HepG2 (cell line): ENCODE results near the gene DAB1. TPM values are rescaled to one million over a fixed set of nuclear protein-coding genes. Genes with fewer than 3 reads are reported as not detected.

Experiments
- ATAC-seq: fragments of 200-7000 bp; cut with Tn5 transposase; 3 replicates; pipeline ENCODE4 v1.9.1; 2020; ENCODE audit warnings: mild to moderate bottlenecking, moderate library complexity
- BruUV-seq: library from RNA; stranded (reverse); fragments of 400-500 nt; replicated peaks from 2 replicates; lab custom pipeline; 2021; lab: Mats Ljungman, UMichigan
- CTCF ChIA-PET: fragments of 300-600 bp; formaldehyde crosslinking; extraction: SDS; loops from one replicate; lab custom pipeline; 2021; ENCODE audit warnings: low total read pairs, inconsistent platforms, low intra/inter-chr PET ratio; lab: Yijun Ruan, JAX
- POLR2A ChIA-PET: fragments of 350-600 bp; sonication (Branson Sonifier 250); formaldehyde crosslinking; loops from one replicate; lab custom pipeline; 2020; ENCODE audit warnings: antibody characterized with exemption, inconsistent platforms; lab: Yijun Ruan, JAX
- DNase-seq: peaks from one replicate; pipeline ENCODE4 v3.0.0-alpha.2; 2015; ENCODE audit warnings: low spot score
- FAIRE-seq: peaks from 3 replicates; lab custom pipeline; 2011; peaks lifted over from hg19 to GRCh38; lab: Jason Lieb, UNC
- H2AFZ ChIP-seq: one replicate; pipeline ENCODE4 v1.6.1; 2011; ENCODE audit warnings: low read length, inconsistent platforms
- H3K27ac ChIP-seq: fragments of 300-600 bp; 3 replicates; pipeline ENCODE4 v1.8.0; 2011; ENCODE audit warnings: mixed run types, mild to moderate bottlenecking, mixed read lengths, low read length, inconsistent platforms; ENCODE audit not compliant: insufficient read depth; ENCODE audit errors: extremely low read length
- H3K27me3 ChIP-seq, 2 experiments: fragments of 200-600 bp in 1 of 2; 2 replicates in 1 of 2; 3 replicates in 1 of 2; pipeline versions ENCODE4 v1.6.0 to v1.8.0; 2011; ENCODE audit warnings: low read length in 2 of 2, mild to moderate bottlenecking in 2 of 2, moderate library complexity in 2 of 2, inconsistent platforms in 1 of 2; ENCODE audit not compliant: insufficient read depth in 2 of 2, control insufficient read depth in 1 of 2
- H3K36me3 ChIP-seq, 2 experiments: fragments of 200-600 bp in 1 of 2; replicated peaks in 1 of 2; 2 replicates in 1 of 2; 3 replicates in 1 of 2; pipeline versions ENCODE4 v1.5.1 to v1.8.0; 2011; ENCODE audit warnings: low read length in 2 of 2, inconsistent platforms in 1 of 2; ENCODE audit not compliant: insufficient read depth in 2 of 2, control insufficient read depth in 1 of 2
- H3K4me1 ChIP-seq: 2 replicates; pipeline ENCODE4 v1.5.1; 2012; ENCODE audit warnings: low read length, inconsistent platforms; ENCODE audit not compliant: insufficient read depth
- H3K4me2 ChIP-seq: 2 replicates; pipeline ENCODE4 v1.6.0; 2011; ENCODE audit warnings: low read depth, low read length, inconsistent platforms
- H3K4me3 ChIP-seq, 3 experiments: fragments of 200-600 bp in 1 of 3; sonication (generic), shearing (Covaris generic) in 1 of 3; replicated peaks in 1 of 3; 2 replicates each; pipeline ENCODE4 v1.5.1; 2011 to 2016; ENCODE audit warnings: low read length in 3 of 3, inconsistent platforms in 2 of 3, low read depth in 2 of 3, mild to moderate bottlenecking in 2 of 3, control low read depth in 1 of 3, mixed read lengths in 1 of 3; ENCODE audit not compliant: insufficient read depth in 1 of 3
- H3K79me2 ChIP-seq: one replicate; pipeline ENCODE4 v1.6.1; 2011; ENCODE audit warnings: low read length, inconsistent platforms; ENCODE audit not compliant: insufficient read depth
- H3K9ac ChIP-seq: 2 replicates; pipeline ENCODE4 v1.6.0; 2011; ENCODE audit warnings: mild to moderate bottlenecking, low read depth, low read length, inconsistent platforms; ENCODE audit not compliant: insufficient read depth
- H3K9me3 ChIP-seq: 2 replicates; pipeline ENCODE4 v1.5.1; 2012; ENCODE audit warnings: mild to moderate bottlenecking, low read length
- H4K20me1 ChIP-seq: 2 replicates; pipeline ENCODE4 v1.6.0; 2011; ENCODE audit warnings: inconsistent platforms, mild to moderate bottlenecking, low read length, moderate library complexity; ENCODE audit not compliant: insufficient read depth
- CBX5 ChIP-seq: sonication (generic); formaldehyde crosslinking; IDR thresholded peaks from 2 replicates; pipeline ENCODE4 v1.4.0; 2020; ENCODE audit warnings: missing genetic modification reagents, borderline replicate concordance
- MAFK ChIP-seq, 2 experiments: IDR thresholded peaks in 1 of 2; conservative IDR thresholded peaks in 1 of 2; 2 replicates each; pipeline ENCODE4 v1.6.1; 2011; ENCODE audit warnings: improper control_type of control experiment in 2 of 2, low read length in 2 of 2
- MIER3 ChIP-seq: IDR thresholded peaks from 2 replicates; pipeline ENCODE4 v1.6.1; 2016; ENCODE audit warnings: missing compliant biosample characterization, borderline replicate concordance
- NONO ChIP-seq, 2 experiments: fragments of 450-650 bp in 1 of 2; sonication (generic) in 1 of 2; formaldehyde crosslinking in 1 of 2; IDR thresholded peaks in 1 of 2; conservative IDR thresholded peaks in 1 of 2; 2 replicates each; pipeline versions ENCODE4 v1.6.1 to v1.8.0; 2017 to 2022; ENCODE audit warnings: mild to moderate bottlenecking in 1 of 2, missing genetic modification reagents in 1 of 2, moderate library complexity in 1 of 2
- NR3C1 ChIP-seq: sonication (generic); formaldehyde crosslinking; IDR thresholded peaks from 2 replicates; pipeline ENCODE4 v1.4.0; 2020; ENCODE audit warnings: missing genetic modification reagents
- PITX1 ChIP-seq: sonication (generic); formaldehyde crosslinking; IDR thresholded peaks from 2 replicates; pipeline ENCODE4 v1.5.1; 2020; ENCODE audit warnings: mild to moderate bottlenecking, missing genetic modification reagents
- RFXANK ChIP-seq: IDR thresholded peaks from 2 replicates; pipeline ENCODE4 v1.6.1; 2016
- SRF ChIP-seq: IDR thresholded peaks from 2 replicates; pipeline ENCODE4 v1.6.1; 2011; ENCODE audit warnings: mild to moderate bottlenecking, low read depth, low read length, moderate library complexity
- SYNCRIP ChIP-seq: fragments of 200-400 bp; formaldehyde crosslinking; IDR thresholded peaks from 2 replicates; pipeline ENCODE4 v1.6.1; 2018; ENCODE audit warnings: mild to moderate bottlenecking, low read depth, low read length; ENCODE audit not compliant: insufficient read depth
- TBX2 ChIP-seq: sonication (generic); formaldehyde crosslinking; IDR thresholded peaks from 2 replicates; pipeline ENCODE4 v1.5.0; 2020; ENCODE audit warnings: missing genetic modification reagents, mild to moderate bottlenecking, borderline replicate concordance
- ZKSCAN5 ChIP-seq: sonication (generic); formaldehyde crosslinking; IDR thresholded peaks from 2 replicates; pipeline ENCODE4 v1.5.1; 2020; ENCODE audit warnings: mild to moderate bottlenecking, missing genetic modification reagents
- ZMAT3 ChIP-seq: sonication (generic); formaldehyde crosslinking; conservative IDR thresholded peaks from 2 replicates; pipeline ENCODE4 v1.7.0; 2021; ENCODE audit warnings: missing genetic modification reagents
- WGBS: methylation state at CpG from one replicate; pipeline ENCODE4 v1.1.6; 2017; ENCODE audit warnings: low lambda C conversion rate; 5-methylcytosine and 5-hydroxymethylcytosine counted together
- in situ Hi-C: cut with HindIII; loops from 2 replicates; pipeline ENCODE4 v1.10.0; 2017; ENCODE audit warnings: low pct_unique_long_range_greater_than_20kb; ENCODE audit not compliant: extremely low pct_ligation_motif_present
- intact Hi-C: fragments of 100-400 bp; cut with micrococcal nuclease; formaldehyde crosslinking; loops from one replicate; pipeline ENCODE4 v1.10.0; 2022; ENCODE audit not compliant: unreplicated experiment
- polyA plus RNA-seq, 8 experiments: library from polyadenylated mRNA; depleted of rRNA in 3 of 8; stranded (reverse) in 7 of 8; unstranded in 1 of 8; fragments of >200 nt; fragmentation: Illumina TruSeq in 4 of 8; extraction: Trizol in 4 of 8; gene quantifications; 2 replicates each; pipeline versions ENCODE4 v1.2.1 to v1.2.3, GENCODE V29; 2011 to 2016; ENCODE audit warnings: low read depth in 4 of 8, missing spikeins in 1 of 8, mixed read lengths in 1 of 8; ENCODE audit not compliant: insufficient read depth in 1 of 8
- total RNA-seq, 5 experiments: library from RNA; depleted of rRNA; stranded (reverse); fragments of >200 nt; fragmentation: Illumina TruSeq; extraction: Trizol; gene quantifications; 2 replicates each; pipeline ENCODE4 v1.2.3, GENCODE V29; 2016; ENCODE audit warnings: low read depth in 1 of 5
- TF ChIP-seq, protein P1 (sequence below), 2 experiments: fragments of 450-650 bp in 1 of 2; sonication (generic) in 1 of 2; formaldehyde crosslinking; IDR thresholded peaks; 2 replicates each; pipeline versions ENCODE4 v1.5.0 to v1.8.0; 2020 to 2022; ENCODE audit warnings: mild to moderate bottlenecking in 1 of 2, missing genetic modification reagents in 1 of 2
- TF ChIP-seq, protein P2 (sequence below): sonication (generic); formaldehyde crosslinking; IDR thresholded peaks from 2 replicates; pipeline ENCODE4 v1.5.1; 2020; ENCODE audit warnings: mild to moderate bottlenecking, missing genetic modification reagents, borderline replicate concordance
- TF ChIP-seq, protein P3 (sequence below): sonication (generic); formaldehyde crosslinking; conservative IDR thresholded peaks from 2 replicates; pipeline ENCODE4 v1.4.0; 2020; ENCODE audit warnings: missing genetic modification reagents

DAB1 gene
- total and polyA plus RNA-seq, 2 of the 13 experiments (the other 11 are each of a cell fraction or from before 2014, with no cell fraction given), result 0.04 to 0.13 TPM

DNA sequence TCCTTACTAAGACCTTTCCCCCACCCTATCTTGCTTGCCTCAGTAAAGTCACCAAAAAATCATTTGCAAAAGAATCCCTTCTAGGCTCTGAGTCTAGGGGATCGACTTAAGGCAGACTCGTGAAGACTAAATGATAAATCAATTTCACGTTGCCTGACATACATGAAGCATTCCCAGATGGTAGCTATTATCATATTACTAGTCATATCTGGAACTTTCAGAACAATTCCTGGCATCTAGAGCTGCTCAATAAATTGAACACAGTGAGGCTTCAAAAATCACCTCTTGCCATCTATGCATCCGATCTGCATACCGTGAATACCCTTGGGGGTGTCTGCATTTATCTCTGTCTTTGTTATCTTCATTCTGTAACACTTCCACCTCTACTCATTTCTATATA is 49.6 kb upstream of the DAB1 start:
- intact Hi-C loops, result no loop called here
- Histone ChIP-seq H3K79me2 (no peaks in the 10 kb centered on the region), H3K4me3 (no peak overlapping the region), H3K4me1 (no peaks in the 10 kb centered on the region), H3K27me3 (peaks cover 0 to 12% of the 10 kb centered on the region in 2 experiments; a peak in 3 of 5 replicates), H2AFZ (no peak overlapping the region), H3K9me3 (no peaks in the 10 kb centered on the region), H3K4me2 (no peak overlapping the region), H3K36me3 (no peaks in the 10 kb centered on the region), H4K20me1 (no peaks in the 10 kb centered on the region), H3K27ac (no peak overlapping the region), H3K9ac (no peak overlapping the region)
- no peak for FAIRE-seq
- TF ChIP-seq, protein P1, sequence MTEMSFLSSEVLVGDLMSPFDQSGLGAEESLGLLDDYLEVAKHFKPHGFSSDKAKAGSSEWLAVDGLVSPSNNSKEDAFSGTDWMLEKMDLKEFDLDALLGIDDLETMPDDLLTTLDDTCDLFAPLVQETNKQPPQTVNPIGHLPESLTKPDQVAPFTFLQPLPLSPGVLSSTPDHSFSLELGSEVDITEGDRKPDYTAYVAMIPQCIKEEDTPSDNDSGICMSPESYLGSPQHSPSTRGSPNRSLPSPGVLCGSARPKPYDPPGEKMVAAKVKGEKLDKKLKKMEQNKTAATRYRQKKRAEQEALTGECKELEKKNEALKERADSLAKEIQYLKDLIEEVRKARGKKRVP (CRISPR knock-in tag; IDR thresholded peaks at IDR 0.05), result no peak
- TF ChIP-seq TBX2 (CRISPR knock-in tag) (no peak), PITX1 (no peak), NR3C1 (no peak), ZKSCAN5 (CRISPR knock-in tag) (no peak), SYNCRIP (no peak), MAFK (conservative IDR thresholded peaks at IDR 0.05 in 1 of 2, IDR thresholded peaks at IDR 0.05 in 1 of 2; ENCODE audit: low read length in 2 of 2) (no peak), CBX5 (CRISPR knock-in tag) (no peak), MIER3 (no peak), NONO (IDR thresholded peaks at IDR 0.05) (no peak), NONO (CRISPR knock-in tag; conservative IDR thresholded peaks at IDR 0.05) (no peak), ZMAT3 (CRISPR knock-in tag) (no peak), RFXANK (no peak), SRF (no peak)
- TF ChIP-seq, protein P2, sequence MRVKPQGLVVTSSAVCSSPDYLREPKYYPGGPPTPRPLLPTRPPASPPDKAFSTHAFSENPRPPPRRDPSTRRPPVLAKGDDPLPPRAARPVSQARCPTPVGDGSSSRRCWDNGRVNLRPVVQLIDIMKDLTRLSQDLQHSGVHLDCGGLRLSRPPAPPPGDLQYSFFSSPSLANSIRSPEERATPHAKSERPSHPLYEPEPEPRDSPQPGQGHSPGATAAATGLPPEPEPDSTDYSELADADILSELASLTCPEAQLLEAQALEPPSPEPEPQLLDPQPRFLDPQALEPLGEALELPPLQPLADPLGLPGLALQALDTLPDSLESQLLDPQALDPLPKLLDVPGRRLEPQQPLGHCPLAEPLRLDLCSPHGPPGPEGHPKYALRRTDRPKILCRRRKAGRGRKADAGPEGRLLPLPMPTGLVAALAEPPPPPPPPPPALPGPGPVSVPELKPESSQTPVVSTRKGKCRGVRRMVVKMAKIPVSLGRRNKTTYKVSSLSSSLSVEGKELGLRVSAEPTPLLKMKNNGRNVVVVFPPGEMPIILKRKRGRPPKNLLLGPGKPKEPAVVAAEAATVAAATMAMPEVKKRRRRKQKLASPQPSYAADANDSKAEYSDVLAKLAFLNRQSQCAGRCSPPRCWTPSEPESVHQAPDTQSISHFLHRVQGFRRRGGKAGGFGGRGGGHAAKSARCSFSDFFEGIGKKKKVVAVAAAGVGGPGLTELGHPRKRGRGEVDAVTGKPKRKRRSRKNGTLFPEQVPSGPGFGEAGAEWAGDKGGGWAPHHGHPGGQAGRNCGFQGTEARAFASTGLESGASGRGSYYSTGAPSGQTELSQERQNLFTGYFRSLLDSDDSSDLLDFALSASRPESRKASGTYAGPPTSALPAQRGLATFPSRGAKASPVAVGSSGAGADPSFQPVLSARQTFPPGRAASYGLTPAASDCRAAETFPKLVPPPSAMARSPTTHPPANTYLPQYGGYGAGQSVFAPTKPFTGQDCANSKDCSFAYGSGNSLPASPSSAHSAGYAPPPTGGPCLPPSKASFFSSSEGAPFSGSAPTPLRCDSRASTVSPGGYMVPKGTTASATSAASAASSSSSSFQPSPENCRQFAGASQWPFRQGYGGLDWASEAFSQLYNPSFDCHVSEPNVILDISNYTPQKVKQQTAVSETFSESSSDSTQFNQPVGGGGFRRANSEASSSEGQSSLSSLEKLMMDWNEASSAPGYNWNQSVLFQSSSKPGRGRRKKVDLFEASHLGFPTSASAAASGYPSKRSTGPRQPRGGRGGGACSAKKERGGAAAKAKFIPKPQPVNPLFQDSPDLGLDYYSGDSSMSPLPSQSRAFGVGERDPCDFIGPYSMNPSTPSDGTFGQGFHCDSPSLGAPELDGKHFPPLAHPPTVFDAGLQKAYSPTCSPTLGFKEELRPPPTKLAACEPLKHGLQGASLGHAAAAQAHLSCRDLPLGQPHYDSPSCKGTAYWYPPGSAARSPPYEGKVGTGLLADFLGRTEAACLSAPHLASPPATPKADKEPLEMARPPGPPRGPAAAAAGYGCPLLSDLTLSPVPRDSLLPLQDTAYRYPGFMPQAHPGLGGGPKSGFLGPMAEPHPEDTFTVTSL (CRISPR knock-in tag), result no peak
- TF ChIP-seq, protein P3, sequence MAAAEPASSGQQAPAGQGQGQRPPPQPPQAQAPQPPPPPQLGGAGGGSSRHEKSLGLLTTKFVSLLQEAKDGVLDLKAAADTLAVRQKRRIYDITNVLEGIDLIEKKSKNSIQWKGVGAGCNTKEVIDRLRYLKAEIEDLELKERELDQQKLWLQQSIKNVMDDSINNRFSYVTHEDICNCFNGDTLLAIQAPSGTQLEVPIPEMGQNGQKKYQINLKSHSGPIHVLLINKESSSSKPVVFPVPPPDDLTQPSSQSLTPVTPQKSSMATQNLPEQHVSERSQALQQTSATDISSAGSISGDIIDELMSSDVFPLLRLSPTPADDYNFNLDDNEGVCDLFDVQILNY (CRISPR knock-in tag), result no peak
- in situ Hi-C loops, result no loop called here
- no peak for ATAC-seq
- ChIA-PET CTCF (no interaction called here), POLR2A (no interaction called here)
- DNase-seq, result no peak
- no TSS peak for BruUV-seq
- WGBS, result 46% methylated on average over 5 of the region's 5 CpGs
